ENCODE results near the gene CDC16.

GRCh38 chr13:114298866-114299265 lies 64.2 kb downstream of the CDC16 start:
- TF ChIP-seq, protein P1, sequence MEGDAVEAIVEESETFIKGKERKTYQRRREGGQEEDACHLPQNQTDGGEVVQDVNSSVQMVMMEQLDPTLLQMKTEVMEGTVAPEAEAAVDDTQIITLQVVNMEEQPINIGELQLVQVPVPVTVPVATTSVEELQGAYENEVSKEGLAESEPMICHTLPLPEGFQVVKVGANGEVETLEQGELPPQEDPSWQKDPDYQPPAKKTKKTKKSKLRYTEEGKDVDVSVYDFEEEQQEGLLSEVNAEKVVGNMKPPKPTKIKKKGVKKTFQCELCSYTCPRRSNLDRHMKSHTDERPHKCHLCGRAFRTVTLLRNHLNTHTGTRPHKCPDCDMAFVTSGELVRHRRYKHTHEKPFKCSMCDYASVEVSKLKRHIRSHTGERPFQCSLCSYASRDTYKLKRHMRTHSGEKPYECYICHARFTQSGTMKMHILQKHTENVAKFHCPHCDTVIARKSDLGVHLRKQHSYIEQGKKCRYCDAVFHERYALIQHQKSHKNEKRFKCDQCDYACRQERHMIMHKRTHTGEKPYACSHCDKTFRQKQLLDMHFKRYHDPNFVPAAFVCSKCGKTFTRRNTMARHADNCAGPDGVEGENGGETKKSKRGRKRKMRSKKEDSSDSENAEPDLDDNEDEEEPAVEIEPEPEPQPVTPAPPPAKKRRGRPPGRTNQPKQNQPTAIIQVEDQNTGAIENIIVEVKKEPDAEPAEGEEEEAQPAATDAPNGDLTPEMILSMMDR (IDR thresholded peaks at IDR 0.05) = no peak
- no peak for TF ChIP-seq EZH2 (IDR thresholded peaks at IDR 0.05; ENCODE audit: borderline replicate concordance, insufficient read depth, low read depth, low read length, poor library complexity, severe bottlenecking)

Data from B cell (primary cell).